ENCODE data around the gene TRMT44.
A peak's percentile ranks its signal among the peaks of the same experiment; 100 is the strongest.
"Not testable (repeated sequence)": the region's sequence is repeated elsewhere in the genome, so short reads cannot be mapped to it uniquely, and the experiment has no call there.

The TRMT44 gene

GRCh38 chr4:8473198-8473919 lies 32.8 kb downstream of the TRMT44 start:
- TF ChIP-seq POLR2A (IDR thresholded peaks at IDR 0.05; ENCODE audit: low read length): no peak
- no peak for TF ChIP-seq GATA1 (IDR thresholded peaks at IDR 0.05; ENCODE audit: low read depth, low read length)
- DNase-seq: no peak

GRCh38 chr4:8473920-8474590 lies 33.5 kb downstream of the TRMT44 start:
- no peak for DNase-seq
- TF ChIP-seq POLR2A (IDR thresholded peaks at IDR 0.05; ENCODE audit: low read length) (no peak), GATA1 (IDR thresholded peaks at IDR 0.05; ENCODE audit: low read depth, low read length) (no peak)

- TF ChIP-seq POLR2A (IDR thresholded peaks at IDR 0.05; ENCODE audit: low read length) (no peak), GATA1 (IDR thresholded peaks at IDR 0.05; ENCODE audit: low read depth, low read length) (no peak)
- DNase-seq: no peak
These were observed 34.3 kb downstream of the TRMT44 start for GRCh38 chr4:8474856-8475255.

- TF ChIP-seq POLR2A (IDR thresholded peaks at IDR 0.05; ENCODE audit: low read length) (no peak), GATA1 (IDR thresholded peaks at IDR 0.05; ENCODE audit: low read depth, low read length) (no peak)
- no peak for DNase-seq
These were observed 35.4 kb downstream of the TRMT44 start for GRCh38 chr4:8475751-8476575.

- no peak for TF ChIP-seq GATA1 (IDR thresholded peaks at IDR 0.05; ENCODE audit: low read depth, low read length)
- DNase-seq: no peak
These were observed 36.6 kb downstream of the TRMT44 start for GRCh38 chr4:8477095-8477635.

- TF ChIP-seq POLR2A (IDR thresholded peaks at IDR 0.05; ENCODE audit: low read length): no peak
- no peak for TF ChIP-seq GATA1 (IDR thresholded peaks at IDR 0.05; ENCODE audit: low read depth, low read length)
- no peak for DNase-seq
These were observed 37.1 kb downstream of the TRMT44 start for GRCh38 chr4:8477676-8478075.

GRCh38 chr4:8478371-8478770 lies 37.8 kb downstream of the TRMT44 start:
- TF ChIP-seq GATA1 (IDR thresholded peaks at IDR 0.05; ENCODE audit: low read depth, low read length) (no peak), POLR2A (IDR thresholded peaks at IDR 0.05; ENCODE audit: low read length) (no peak)
- no peak for DNase-seq

- peak; percentile 35 to 77 for DNase-seq
- TF ChIP-seq POLR2A (IDR thresholded peaks at IDR 0.05; ENCODE audit: low read length): no peak
- no peak for TF ChIP-seq GATA1 (IDR thresholded peaks at IDR 0.05; ENCODE audit: low read depth, low read length)
These were observed 38.5 kb downstream of the TRMT44 start for GRCh38 chr4:8478801-8479744.

- DNase-seq: no peak
- no peak for TF ChIP-seq POLR2A (IDR thresholded peaks at IDR 0.05; ENCODE audit: low read length)
- no peak for TF ChIP-seq GATA1 (IDR thresholded peaks at IDR 0.05; ENCODE audit: low read depth, low read length)
These were observed 39.6 kb downstream of the TRMT44 start for GRCh38 chr4:8480221-8480620.

GRCh38 chr4:8486643-8487042 lies 46.1 kb downstream of the TRMT44 start:
- not testable (repeated sequence) for DNase-seq

- TF ChIP-seq POLR2A (IDR thresholded peaks at IDR 0.05; ENCODE audit: low read length) (no peak), GATA1 (IDR thresholded peaks at IDR 0.05; ENCODE audit: low read depth, low read length) (no peak)
- no peak for DNase-seq
These were observed 48.3 kb downstream of the TRMT44 start for GRCh38 chr4:8488791-8489369.

GRCh38 chr4:8491478-8491877 lies 50.9 kb downstream of the TRMT44 start:
- DNase-seq: not testable (repeated sequence)

- no peak for DNase-seq
- TF ChIP-seq GATA1 (IDR thresholded peaks at IDR 0.05; ENCODE audit: low read depth, low read length): no peak
- no peak for TF ChIP-seq POLR2A (IDR thresholded peaks at IDR 0.05; ENCODE audit: low read length)
These were observed 51.6 kb downstream of the TRMT44 start for GRCh38 chr4:8492174-8492573.
